ENCODE measurements around the gene SORBS1. TPM values are rescaled to one million over a fixed set of nuclear protein-coding genes. Genes with fewer than 3 reads are reported as not detected.
A peak's percentile ranks its signal among the peaks of the same experiment; 100 is the strongest.

Gene SORBS1
- total RNA-seq, 1 donor from 2014 or later = 5.1 TPM

- no peaks in the 10 kb centered on the region for H4K20me1 ChIP-seq (ENCODE audit: insufficient read depth, low read length)
- no peaks in the 10 kb centered on the region for H3K9me3 Mint-ChIP-seq (ENCODE audit: unreplicated experiment)
- no peak overlapping the region for H2AFZ ChIP-seq (ENCODE audit: low read depth, low read length)
- no peak overlapping the region for H3K27ac ChIP-seq (ENCODE audit: low read depth, low read length)
- H3K27ac Mint-ChIP-seq (ENCODE audit: unreplicated experiment) = peak overlapping the region; percentile 96
- H3K4me3 Mint-ChIP-seq (ENCODE audit: unreplicated experiment) = no peak overlapping the region
- H3K27me3 ChIP-seq (ENCODE audit: insufficient read depth, low read length) = no peaks in the 10 kb centered on the region
- no peak for TF ChIP-seq CTCF (IDR thresholded peaks at IDR 0.05; ENCODE audit: insufficient read depth, low read depth, low read length)
- TF ChIP-seq EZH2 (IDR thresholded peaks at IDR 0.05; ENCODE audit: insufficient read depth, low read length) = no peak
- no peak overlapping the region for H3K4me2 ChIP-seq (ENCODE audit: low read length)
- H3K4me1 Mint-ChIP-seq (ENCODE audit: low read depth, unreplicated experiment) = peaks cover 67% of the 10 kb centered on the region
- peaks cover 8% of the 10 kb centered on the region for H3K79me2 ChIP-seq (ENCODE audit: insufficient read depth, low read length)
- no peak for FAIRE-seq
- DNase-seq (ENCODE audit: low read depth) = no peak
- no peaks in the 10 kb centered on the region for H3K27me3 Mint-ChIP-seq (ENCODE audit: low read depth, unreplicated experiment)
- H3K36me3 Mint-ChIP-seq (ENCODE audit: low read depth, unreplicated experiment) = peaks cover 34% of the 10 kb centered on the region
- H3K36me3 ChIP-seq (ENCODE audit: insufficient read depth, low read length) = peaks cover 3% of the 10 kb centered on the region
- H3K4me3 ChIP-seq (ENCODE audit: insufficient read depth, low read depth, low read length) = no peak overlapping the region
- H3K9ac ChIP-seq (ENCODE audit: low read length) = no peak overlapping the region
- no peaks in the 10 kb centered on the region for H3K9me3 ChIP-seq (ENCODE audit: insufficient read depth, low read depth, low read length)
- peaks cover 44% of the 10 kb centered on the region for H3K4me1 ChIP-seq (ENCODE audit: insufficient read depth, low read length)
These were observed 297.3 kb downstream of the SORBS1 start for GRCh38 chr10:95263864-95264226.

GRCh38 chr10:95262763-95263518 is 298.2 kb downstream of the SORBS1 start:
- Histone ChIP-seq H3K9me3 (ENCODE audit: insufficient read depth, low read depth, low read length) (no peaks in the 10 kb centered on the region), H3K4me2 (ENCODE audit: low read length) (no peak overlapping the region), H3K27me3 (ENCODE audit: insufficient read depth, low read length) (no peaks in the 10 kb centered on the region), H3K4me3 (ENCODE audit: insufficient read depth, low read depth, low read length) (no peak overlapping the region), H2AFZ (ENCODE audit: low read depth, low read length) (no peak overlapping the region), H3K79me2 (ENCODE audit: insufficient read depth, low read length) (peaks cover 8% of the 10 kb centered on the region), H3K36me3 (ENCODE audit: insufficient read depth, low read length) (peaks cover 4% of the 10 kb centered on the region), H3K9ac (ENCODE audit: low read length) (no peak overlapping the region), H3K4me1 (ENCODE audit: insufficient read depth, low read length) (peaks cover 35% of the 10 kb centered on the region), H4K20me1 (ENCODE audit: insufficient read depth, low read length) (no peaks in the 10 kb centered on the region), H3K27ac (ENCODE audit: low read depth, low read length) (no peak overlapping the region)
- H3K27me3 Mint-ChIP-seq (ENCODE audit: low read depth, unreplicated experiment) = no peaks in the 10 kb centered on the region
- H3K27ac Mint-ChIP-seq (ENCODE audit: unreplicated experiment) = peak overlapping the region; percentile 100
- no peak for TF ChIP-seq EZH2 (IDR thresholded peaks at IDR 0.05; ENCODE audit: insufficient read depth, low read length)
- TF ChIP-seq CTCF (IDR thresholded peaks at IDR 0.05; ENCODE audit: insufficient read depth, low read depth, low read length) = no peak
- no peaks in the 10 kb centered on the region for H3K9me3 Mint-ChIP-seq (ENCODE audit: unreplicated experiment)
- peaks cover 38% of the 10 kb centered on the region for H3K36me3 Mint-ChIP-seq (ENCODE audit: low read depth, unreplicated experiment)
- DNase-seq (ENCODE audit: low read depth) (no peak), FAIRE-seq (no peak)
- peak overlapping the region; percentile 16 for H3K4me3 Mint-ChIP-seq (ENCODE audit: unreplicated experiment)
- H3K4me1 Mint-ChIP-seq (ENCODE audit: low read depth, unreplicated experiment) = peaks cover 59% of the 10 kb centered on the region

- Histone ChIP-seq H4K20me1 (ENCODE audit: insufficient read depth, low read length) (no peaks in the 10 kb centered on the region), H3K36me3 (ENCODE audit: insufficient read depth, low read length) (peaks cover 8% of the 10 kb centered on the region), H3K9ac (ENCODE audit: low read length) (peak overlapping the region; percentile 83), H2AFZ (ENCODE audit: low read depth, low read length) (no peak overlapping the region), H3K27me3 (ENCODE audit: insufficient read depth, low read length) (no peaks in the 10 kb centered on the region), H3K4me1 (ENCODE audit: insufficient read depth, low read length) (peaks cover 28% of the 10 kb centered on the region), H3K4me3 (ENCODE audit: insufficient read depth, low read depth, low read length) (no peak overlapping the region), H3K9me3 (ENCODE audit: insufficient read depth, low read depth, low read length) (no peaks in the 10 kb centered on the region), H3K79me2 (ENCODE audit: insufficient read depth, low read length) (peaks cover 8% of the 10 kb centered on the region), H3K27ac (ENCODE audit: low read depth, low read length) (no peak overlapping the region), H3K4me2 (ENCODE audit: low read length) (no peak overlapping the region)
- no peak overlapping the region for H3K4me3 Mint-ChIP-seq (ENCODE audit: unreplicated experiment)
- H3K36me3 Mint-ChIP-seq (ENCODE audit: low read depth, unreplicated experiment) = peaks cover 44% of the 10 kb centered on the region
- no peak for DNase-seq (ENCODE audit: low read depth)
- no peaks in the 10 kb centered on the region for H3K9me3 Mint-ChIP-seq (ENCODE audit: unreplicated experiment)
- H3K4me1 Mint-ChIP-seq (ENCODE audit: low read depth, unreplicated experiment) = peaks cover 56% of the 10 kb centered on the region
- TF ChIP-seq EZH2 (IDR thresholded peaks at IDR 0.05; ENCODE audit: insufficient read depth, low read length) = no peak
- TF ChIP-seq CTCF (IDR thresholded peaks at IDR 0.05; ENCODE audit: insufficient read depth, low read depth, low read length) = no peak
- H3K27me3 Mint-ChIP-seq (ENCODE audit: low read depth, unreplicated experiment) = no peaks in the 10 kb centered on the region
- peak overlapping the region; percentile 100 for H3K27ac Mint-ChIP-seq (ENCODE audit: unreplicated experiment)
- no peak for FAIRE-seq
These were observed 299.2 kb downstream of the SORBS1 start for GRCh38 chr10:95261926-95262325.

All from astrocyte (in vitro differentiated cells and primary cell).